Cardiac muscle cell (in vitro differentiated cells and primary cell): Measurements from ENCODE around the gene TMPRSS15. TPM values are rescaled to one million over a fixed set of nuclear protein-coding genes. Genes with fewer than 3 reads are reported as not detected.

Experiments used
- DNase-seq, 2 donors: peaks; one replicate each; pipeline versions ENCODE4 v3.0.0 to v3.0.0-alpha.2; 2010 to 2017; ENCODE audit warnings: low read depth in 1 of 2, low spot score in 1 of 2
- H3K27ac ChIP-seq: fragments of 200-600 bp; sonication (generic); 2 replicates; pipeline ENCODE4 v1.5.1; 2016
- H3K27me3 ChIP-seq: fragments of 200-600 bp; sonication (generic); 2 replicates; pipeline ENCODE4 v1.6.0; 2016; ENCODE audit warnings: control low read depth
- H3K36me3 ChIP-seq: fragments of 200-600 bp; sonication (generic); 2 replicates; pipeline ENCODE4 v1.5.1; 2016; ENCODE audit warnings: control low read depth
- H3K4me1 ChIP-seq: fragments of 200-600 bp; sonication (generic); 2 replicates; pipeline ENCODE4 v1.8.1; 2017; ENCODE audit warnings: low read depth, mild to moderate bottlenecking, mixed run types
- H3K4me3 ChIP-seq: fragments of 200-600 bp; sonication (generic); 2 replicates; pipeline ENCODE4 v1.5.1; 2016; ENCODE audit warnings: mild to moderate bottlenecking
- H3K9me3 ChIP-seq: fragments of 200-600 bp; sonication (generic); 2 replicates; pipeline ENCODE4 v1.5.1; 2017; ENCODE audit warnings: low read depth, mild to moderate bottlenecking, control low read depth
- polyA plus RNA-seq: library from polyadenylated mRNA; unstranded; fragments of >200 nt; fragmentation: Nextera tagmentation; extraction: Ambion mirVana; gene quantifications from 2 replicates; pipeline ENCODE4 v1.2.1, GENCODE V29; 2016
- total RNA-seq: library from RNA; depleted of rRNA; stranded (reverse); fragments of >200 nt; gene quantifications from 2 replicates; pipeline ENCODE4 v1.2.3, GENCODE V29; 2016
- TF ChIP-seq, protein P1 (sequence below): IDR thresholded peaks from 2 replicates; pipeline ENCODE4 v1.5.1; 2012; ENCODE audit warnings: low read depth, mild to moderate bottlenecking, low read length

The TMPRSS15 gene
- total and polyA plus RNA-seq, 2 experiments from 2014 or later, result not detected

DNA sequence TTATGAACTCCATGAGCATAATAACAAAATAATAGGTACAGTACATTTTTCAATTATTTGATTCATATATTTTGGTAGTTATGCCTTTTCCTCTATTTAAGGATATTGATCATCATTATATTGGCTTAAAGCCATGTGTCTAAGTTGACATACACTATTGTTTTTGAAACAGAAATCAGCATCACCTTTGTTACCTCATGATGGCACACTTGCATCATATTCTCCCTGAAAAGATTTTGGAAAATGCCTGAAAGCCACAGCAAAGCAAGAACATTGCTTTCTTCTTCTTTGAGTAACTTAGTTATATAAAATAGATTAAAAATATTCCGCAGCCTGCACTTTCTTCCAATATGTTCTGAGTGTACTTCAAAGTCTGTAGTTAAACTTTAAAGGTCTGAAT lies 33.3 kb downstream of the TMPRSS15 start:
- Histone ChIP-seq H3K4me1 (no peaks in the 10 kb centered on the region), H3K4me3 (no peak overlapping the region), H3K9me3 (no peaks in the 10 kb centered on the region), H3K27ac (no peak overlapping the region), H3K27me3 (no peaks in the 10 kb centered on the region), H3K36me3 (no peaks in the 10 kb centered on the region)
- DNase-seq, result no peak
- TF ChIP-seq, protein P1, sequence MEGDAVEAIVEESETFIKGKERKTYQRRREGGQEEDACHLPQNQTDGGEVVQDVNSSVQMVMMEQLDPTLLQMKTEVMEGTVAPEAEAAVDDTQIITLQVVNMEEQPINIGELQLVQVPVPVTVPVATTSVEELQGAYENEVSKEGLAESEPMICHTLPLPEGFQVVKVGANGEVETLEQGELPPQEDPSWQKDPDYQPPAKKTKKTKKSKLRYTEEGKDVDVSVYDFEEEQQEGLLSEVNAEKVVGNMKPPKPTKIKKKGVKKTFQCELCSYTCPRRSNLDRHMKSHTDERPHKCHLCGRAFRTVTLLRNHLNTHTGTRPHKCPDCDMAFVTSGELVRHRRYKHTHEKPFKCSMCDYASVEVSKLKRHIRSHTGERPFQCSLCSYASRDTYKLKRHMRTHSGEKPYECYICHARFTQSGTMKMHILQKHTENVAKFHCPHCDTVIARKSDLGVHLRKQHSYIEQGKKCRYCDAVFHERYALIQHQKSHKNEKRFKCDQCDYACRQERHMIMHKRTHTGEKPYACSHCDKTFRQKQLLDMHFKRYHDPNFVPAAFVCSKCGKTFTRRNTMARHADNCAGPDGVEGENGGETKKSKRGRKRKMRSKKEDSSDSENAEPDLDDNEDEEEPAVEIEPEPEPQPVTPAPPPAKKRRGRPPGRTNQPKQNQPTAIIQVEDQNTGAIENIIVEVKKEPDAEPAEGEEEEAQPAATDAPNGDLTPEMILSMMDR, result no peak

DNA sequence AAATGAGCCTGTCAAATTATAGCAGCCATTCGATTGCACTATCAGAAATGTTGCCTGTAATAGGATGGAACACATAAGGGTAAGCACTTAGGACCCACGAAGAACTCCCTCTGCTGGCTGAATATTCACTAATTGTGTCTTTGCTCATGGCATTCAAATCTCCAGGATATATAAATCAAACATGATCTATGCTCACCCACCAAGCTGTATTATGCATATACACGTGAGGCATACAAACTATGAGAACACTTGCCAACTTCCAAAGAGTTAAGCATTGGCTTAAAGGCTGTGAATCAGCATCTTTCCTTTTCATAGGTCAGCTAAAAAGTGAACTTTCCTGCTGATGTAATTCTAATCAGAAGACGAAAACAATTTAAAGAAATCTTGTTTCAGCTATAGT lies 34.5 kb downstream of the TMPRSS15 start:
- H3K27ac ChIP-seq, result no peak overlapping the region
- H3K9me3 ChIP-seq, result no peaks in the 10 kb centered on the region
- no peaks in the 10 kb centered on the region for H3K4me1 ChIP-seq
- no peaks in the 10 kb centered on the region for H3K36me3 ChIP-seq
- TF ChIP-seq, protein P1, result no peak
- no peak overlapping the region for H3K4me3 ChIP-seq
- no peaks in the 10 kb centered on the region for H3K27me3 ChIP-seq
- DNase-seq, result peak in 1 of 2 donors; percentile 45

DNA sequence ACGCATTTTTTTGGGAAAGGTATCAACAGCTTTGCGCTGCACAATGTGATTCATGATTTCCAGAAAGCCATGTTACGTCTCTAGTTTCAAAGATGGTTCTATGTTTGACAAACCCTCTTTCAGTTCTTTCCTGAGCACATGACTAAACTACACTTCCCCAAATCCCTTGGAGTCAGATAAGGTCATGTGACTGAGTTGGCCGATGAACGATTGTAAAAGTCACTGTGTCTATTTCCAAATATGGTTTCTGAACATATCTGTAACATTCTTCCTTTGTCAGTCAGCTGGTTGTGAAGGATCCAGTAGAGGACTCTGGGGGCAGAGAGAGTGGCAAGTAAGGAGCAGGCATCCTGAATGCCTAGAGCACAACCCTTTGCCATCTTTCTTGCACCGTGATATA lies 35.4 kb downstream of the TMPRSS15 start:
- H3K27ac ChIP-seq, result no peak overlapping the region
- no peak for DNase-seq
- no peaks in the 10 kb centered on the region for H3K27me3 ChIP-seq
- no peaks in the 10 kb centered on the region for H3K4me1 ChIP-seq
- no peaks in the 10 kb centered on the region for H3K36me3 ChIP-seq
- TF ChIP-seq, protein P1, result no peak
- no peaks in the 10 kb centered on the region for H3K9me3 ChIP-seq
- no peak overlapping the region for H3K4me3 ChIP-seq

DNA sequence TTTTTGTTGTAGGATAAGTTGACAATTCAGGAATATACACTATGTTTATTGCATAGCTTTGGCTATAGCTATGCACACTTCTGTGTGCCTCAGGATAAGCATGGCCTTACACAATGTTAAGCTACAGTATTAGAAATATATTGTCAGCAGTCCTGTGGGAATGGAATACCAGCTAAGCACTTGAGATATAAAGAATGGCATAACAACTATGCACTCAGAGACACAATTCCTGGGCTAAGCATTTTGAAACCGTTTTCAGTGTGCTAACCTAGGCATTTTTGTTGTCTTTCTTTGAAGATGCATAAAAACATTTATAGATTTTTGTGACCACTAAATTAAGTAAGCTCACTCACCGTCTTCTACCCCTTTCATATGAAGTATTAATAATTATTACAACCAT lies 46.8 kb downstream of the TMPRSS15 start:
- Histone ChIP-seq H3K9me3 (no peaks in the 10 kb centered on the region), H3K36me3 (no peaks in the 10 kb centered on the region), H3K4me1 (no peaks in the 10 kb centered on the region), H3K27me3 (no peaks in the 10 kb centered on the region), H3K4me3 (no peak overlapping the region), H3K27ac (no peak overlapping the region)
- DNase-seq, result no peak
- TF ChIP-seq, protein P1, result no peak

DNA sequence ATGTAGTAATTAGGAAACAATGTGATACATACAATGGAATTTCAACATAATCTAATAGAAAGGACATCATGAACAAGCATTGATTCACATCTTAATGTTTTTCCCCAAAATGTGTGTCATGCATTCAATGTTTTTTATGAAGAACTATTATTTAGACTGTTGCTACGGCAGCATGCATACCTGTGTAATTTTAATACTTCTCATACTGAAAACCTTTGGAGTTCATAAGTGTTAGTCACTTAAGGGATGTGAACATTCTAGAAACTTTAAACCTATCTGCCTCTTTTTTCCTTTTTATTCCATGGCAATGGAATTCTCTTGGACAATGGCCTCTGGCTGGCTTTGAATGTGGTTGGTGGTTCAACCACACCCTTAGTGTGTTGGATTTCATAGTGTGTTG lies 48.6 kb downstream of the TMPRSS15 start:
- Histone ChIP-seq H3K9me3 (no peaks in the 10 kb centered on the region), H3K4me1 (no peaks in the 10 kb centered on the region), H3K4me3 (no peak overlapping the region), H3K27me3 (no peaks in the 10 kb centered on the region), H3K27ac (no peak overlapping the region), H3K36me3 (no peaks in the 10 kb centered on the region)
- DNase-seq, result no peak
- TF ChIP-seq, protein P1, result no peak

DNA sequence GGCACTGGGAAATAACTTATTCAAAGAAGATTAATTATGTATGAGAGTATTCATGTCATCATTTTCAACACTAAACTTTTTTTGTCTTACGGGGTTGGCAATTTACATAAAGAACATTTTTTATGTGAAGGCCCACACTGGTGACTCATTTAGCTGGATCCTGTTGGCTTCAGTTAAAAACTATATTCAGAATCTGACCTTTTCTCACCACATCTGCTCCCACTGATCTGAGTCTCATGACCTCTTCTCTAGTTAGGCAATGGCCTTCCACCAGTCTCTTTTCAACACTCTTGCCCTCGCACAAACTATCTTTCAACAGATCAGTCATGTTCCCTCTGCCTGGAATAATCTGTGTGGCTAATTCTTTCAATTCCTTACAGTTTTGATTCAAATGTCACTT lies 53.4 kb downstream of the TMPRSS15 start:
- Histone ChIP-seq H3K4me1 (no peaks in the 10 kb centered on the region), H3K27me3 (no peaks in the 10 kb centered on the region), H3K4me3 (no peak overlapping the region), H3K36me3 (no peaks in the 10 kb centered on the region), H3K27ac (no peak overlapping the region), H3K9me3 (no peaks in the 10 kb centered on the region)
- DNase-seq, result no peak
- TF ChIP-seq, protein P1, result no peak
